GM19351 (cell line): ENCODE results near the gene ARSG.
"Not testable (repeated sequence)": the region's sequence is repeated elsewhere in the genome, so short reads cannot be mapped to it uniquely, and the experiment has no call there.

Source experiments
- ATAC-seq: cut with Tn5 transposase; IDR thresholded peaks from one replicate; pipeline ENCODE4 v1.9.1; 2021; ENCODE audit warnings: mild to moderate bottlenecking, moderate library complexity; ENCODE audit not compliant: unreplicated experiment

Gene ARSG

GRCh38 chr17:68304706-68305105, 13.4 kb downstream of the ARSG start:
- ATAC-seq = no peak

- ATAC-seq = no peak
Observed at GRCh38 chr17:68305142-68305541, 13.8 kb downstream of the ARSG start.

- ATAC-seq = no peak
Observed at GRCh38 chr17:68306819-68307218, 15.5 kb downstream of the ARSG start.

- ATAC-seq = no peak
Observed at GRCh38 chr17:68307443-68307842, 16.1 kb downstream of the ARSG start.

GRCh38 chr17:68308486-68308885, 17.2 kb downstream of the ARSG start:
- not testable (repeated sequence) for ATAC-seq

GRCh38 chr17:68309066-68309670, 17.9 kb downstream of the ARSG start:
- not testable (repeated sequence) for ATAC-seq

GRCh38 chr17:68310152-68310551, 18.9 kb downstream of the ARSG start:
- ATAC-seq = no peak

GRCh38 chr17:68314916-68315535, 23.7 kb downstream of the ARSG start:
- ATAC-seq = no peak

- no peak for ATAC-seq
Observed at GRCh38 chr17:68315930-68316329, 24.6 kb downstream of the ARSG start.

GRCh38 chr17:68317458-68317857, 26.2 kb downstream of the ARSG start:
- no peak for ATAC-seq

GRCh38 chr17:68318103-68318991, 27.1 kb downstream of the ARSG start:
- ATAC-seq = no peak

- ATAC-seq = no peak
Observed at GRCh38 chr17:68319410-68320162, 28.3 kb downstream of the ARSG start.

- no peak for ATAC-seq
Observed at GRCh38 chr17:68320311-68320865, 29.1 kb downstream of the ARSG start.

- no peak for ATAC-seq
Observed at GRCh38 chr17:68320943-68321555, 29.8 kb downstream of the ARSG start.

GRCh38 chr17:68321556-68321954, 30.3 kb downstream of the ARSG start:
- ATAC-seq = no peak

- ATAC-seq = no peak
Observed at GRCh38 chr17:68322630-68323029, 31.3 kb downstream of the ARSG start.

GRCh38 chr17:68324114-68324513, 32.8 kb downstream of the ARSG start:
- ATAC-seq = no peak

GRCh38 chr17:68324654-68325336, 33.5 kb downstream of the ARSG start:
- no peak for ATAC-seq

GRCh38 chr17:68325961-68326360, 34.7 kb downstream of the ARSG start:
- no peak for ATAC-seq

- no peak for ATAC-seq
Observed at GRCh38 chr17:68326681-68327080, 35.4 kb downstream of the ARSG start.
